HG02852 (cell line): ENCODE data around the gene C1orf226.
"Not testable (repeated sequence)": the region's sequence is repeated elsewhere in the genome, so short reads cannot be mapped to it uniquely, and the experiment has no call there.

Source experiments
- ATAC-seq: cut with Tn5 transposase; IDR thresholded peaks from one replicate; pipeline ENCODE4 v1.9.1; 2021; ENCODE audit warnings: mild to moderate bottlenecking, moderate library complexity; ENCODE audit not compliant: unreplicated experiment

The C1orf226 gene

DNA sequence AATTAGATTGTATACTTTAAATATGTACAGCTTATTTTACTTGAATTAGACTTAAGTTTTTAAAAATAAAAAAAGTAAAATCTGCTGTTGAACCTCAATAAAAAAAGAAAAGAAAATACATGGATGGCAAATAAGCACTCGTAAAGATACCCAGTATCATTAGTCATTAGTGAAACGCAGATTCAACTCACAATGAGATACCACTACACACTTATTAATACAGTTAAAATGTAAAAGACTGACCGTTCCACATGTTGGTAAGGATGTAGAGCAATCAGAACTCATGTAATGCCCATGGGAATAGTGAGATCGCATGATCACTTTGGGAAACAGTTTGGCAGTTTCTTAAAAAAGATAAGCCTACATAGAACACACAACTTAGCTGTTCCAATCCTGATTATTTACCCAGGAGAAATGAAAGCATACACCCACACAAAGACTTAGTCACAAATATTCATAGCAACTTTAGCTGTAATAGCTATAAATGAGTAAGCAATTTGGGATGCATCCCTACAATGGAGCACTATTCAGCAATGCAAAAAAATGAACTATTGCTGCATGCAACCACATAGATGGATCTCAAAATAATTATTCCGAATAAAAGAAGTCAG is 23.1 kb downstream of the C1orf226 start:
- no peak for ATAC-seq

DNA sequence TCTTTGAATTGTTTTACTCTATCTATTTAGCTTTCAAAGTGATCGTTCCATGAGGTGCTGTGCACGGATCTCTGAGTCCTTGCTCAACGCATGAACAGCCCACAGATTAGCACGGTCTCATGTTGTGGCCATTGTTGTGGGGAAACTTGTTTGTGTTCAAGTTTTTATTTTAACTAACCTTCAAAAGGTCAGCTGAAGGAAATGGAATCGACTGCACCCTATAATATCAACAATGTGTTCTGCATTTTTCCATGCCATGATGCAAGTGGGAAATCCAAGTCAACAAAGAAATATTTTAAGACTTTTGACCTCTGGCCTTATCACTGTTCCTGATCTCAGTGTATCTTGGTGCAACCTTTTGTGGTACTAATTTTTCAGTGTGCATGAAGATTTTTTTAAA is 24.3 kb downstream of the C1orf226 start:
- no peak for ATAC-seq

DNA sequence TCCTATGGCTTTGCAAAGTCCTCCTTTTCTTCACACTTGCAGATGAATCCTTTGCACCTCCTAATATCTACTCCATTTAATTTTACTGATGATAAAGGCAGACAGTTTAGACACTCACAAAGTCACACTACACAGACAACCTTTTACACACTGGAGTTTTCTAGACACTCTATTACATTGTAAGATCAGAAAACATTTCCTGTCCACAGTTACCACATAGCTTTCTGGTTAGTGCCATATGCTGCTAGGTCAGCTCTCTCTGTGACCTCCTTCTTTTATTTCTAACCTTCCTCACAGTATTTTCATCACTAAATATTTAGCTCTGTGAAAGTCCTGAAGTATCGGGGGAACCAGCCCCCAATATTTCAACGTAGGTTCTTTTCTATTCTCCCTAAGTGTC is 25.3 kb downstream of the C1orf226 start:
- no peak for ATAC-seq

DNA sequence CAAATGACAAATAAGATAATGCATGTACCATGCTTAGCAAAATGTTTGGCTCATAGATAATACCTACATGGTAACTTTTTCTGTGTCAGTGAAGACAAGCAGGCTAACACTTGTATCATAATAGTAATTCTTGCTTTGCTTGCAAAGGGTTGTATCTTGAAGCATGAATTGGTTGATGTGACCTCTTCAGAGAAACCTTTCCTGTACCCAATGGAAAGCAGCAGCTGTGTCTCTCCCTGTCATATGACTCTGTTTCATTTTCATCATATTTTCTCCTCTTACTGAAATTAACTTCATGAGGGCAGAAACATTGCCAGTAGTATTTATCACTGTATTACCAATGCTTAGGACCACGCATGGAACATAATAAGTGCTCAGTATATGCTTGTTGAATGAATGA is 26.0 kb downstream of the C1orf226 start:
- no peak for ATAC-seq

DNA sequence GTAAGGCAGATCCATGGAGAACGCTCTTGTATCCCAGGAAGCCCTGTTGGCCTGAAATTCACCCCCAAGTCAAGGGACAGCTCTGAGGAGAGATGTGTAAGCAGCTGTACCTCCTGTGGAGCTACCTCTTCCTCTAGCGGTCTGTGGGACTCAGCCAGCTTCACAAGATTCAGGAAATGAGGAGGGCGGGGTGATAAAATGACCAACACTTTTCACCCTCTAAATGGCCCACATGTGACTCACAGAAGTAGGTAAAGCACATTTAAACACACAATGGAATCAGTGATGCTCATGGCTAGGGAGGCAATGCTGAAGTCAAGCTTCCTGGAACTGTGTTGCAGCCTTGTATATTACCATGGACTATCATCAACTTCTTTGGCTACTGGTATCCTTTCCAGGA is 30.5 kb downstream of the C1orf226 start, which contains the start of gene SH2D1B:
TSS of gene SH2D1B (minus strand) at position 135 of the 400 bp plus-strand sequence. CDS start at position 15, 120 bp downstream.
- no peak for ATAC-seq

DNA sequence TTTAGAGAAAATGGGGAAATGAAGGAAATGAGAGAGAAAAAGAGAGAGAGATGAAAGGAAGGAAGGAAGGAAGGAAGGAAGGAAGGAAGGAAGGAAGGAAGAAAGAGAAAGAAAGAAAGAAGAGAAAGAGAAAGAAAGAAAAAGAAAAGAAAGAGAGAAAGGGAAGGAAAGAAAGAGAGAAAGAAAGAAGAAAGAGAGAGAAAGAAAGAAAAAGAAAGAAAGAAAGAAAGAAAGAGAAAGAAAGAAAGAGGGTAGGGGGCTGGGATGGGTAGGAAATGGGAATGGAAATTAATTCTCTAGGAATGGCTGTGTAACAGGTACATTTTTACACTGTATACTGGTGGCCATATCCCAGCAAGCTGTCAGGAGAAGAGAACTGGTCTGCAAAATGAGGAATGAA is 34.7 kb downstream of the C1orf226 start:
- ATAC-seq = no peak

DNA sequence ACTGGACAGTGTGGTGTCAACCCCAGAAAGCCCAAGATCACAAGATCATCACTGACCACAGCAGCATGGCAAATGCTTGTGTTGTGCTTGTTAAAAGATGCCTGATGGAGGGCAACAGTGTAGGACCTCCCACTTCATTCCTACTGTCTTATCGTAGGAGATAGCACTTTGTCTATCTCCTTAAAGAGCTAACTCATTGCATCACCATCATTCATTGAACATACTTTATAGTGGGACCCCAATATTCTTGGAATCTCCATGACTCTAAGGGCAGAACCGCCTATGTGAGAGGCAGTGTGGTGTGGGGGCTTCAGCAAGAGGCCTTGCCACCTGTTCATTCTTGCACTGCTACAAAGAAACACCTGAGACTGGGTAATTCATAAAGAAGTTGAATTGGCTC is 35.4 kb downstream of the C1orf226 start:
- no peak for ATAC-seq

DNA sequence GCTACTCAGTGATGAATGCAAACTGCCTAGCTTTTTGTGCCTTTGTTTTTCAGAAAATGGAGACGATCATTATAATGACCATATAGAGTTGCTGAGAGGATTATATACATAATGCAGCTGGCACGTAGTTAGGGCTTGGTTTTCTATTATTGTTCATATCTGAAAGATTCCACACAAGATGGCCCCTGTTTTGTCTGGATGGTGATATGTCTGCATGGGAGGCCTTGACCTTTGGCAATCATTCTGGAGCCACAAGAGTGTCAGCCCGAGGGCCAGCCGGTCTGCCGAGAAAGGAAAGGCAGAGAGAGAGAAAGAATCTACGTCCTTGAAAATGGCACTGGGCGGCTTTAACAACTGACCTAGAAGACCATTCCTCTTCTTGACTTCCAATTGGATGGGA is 36.1 kb downstream of the C1orf226 start:
- ATAC-seq = no peak

DNA sequence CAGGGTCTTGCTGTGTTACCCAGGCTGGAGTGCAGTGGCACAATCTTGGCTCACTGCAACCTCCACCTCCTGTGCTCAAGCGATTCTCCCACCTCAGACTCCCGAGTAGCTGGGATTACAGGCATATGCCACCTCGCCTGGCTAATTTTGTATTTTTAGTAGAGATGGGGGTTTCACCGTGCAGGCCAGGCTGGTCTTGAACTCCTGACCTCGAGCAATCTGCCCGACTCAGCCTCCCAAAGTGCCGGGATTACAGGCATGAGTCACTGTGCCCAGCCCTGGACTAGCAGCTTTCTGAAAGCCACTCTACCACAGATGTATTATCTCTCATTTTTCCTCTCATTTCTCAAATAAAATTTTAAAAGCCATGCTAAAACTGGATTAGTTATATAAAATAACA is 37.1 kb downstream of the C1orf226 start:
- ATAC-seq = not testable (repeated sequence)

DNA sequence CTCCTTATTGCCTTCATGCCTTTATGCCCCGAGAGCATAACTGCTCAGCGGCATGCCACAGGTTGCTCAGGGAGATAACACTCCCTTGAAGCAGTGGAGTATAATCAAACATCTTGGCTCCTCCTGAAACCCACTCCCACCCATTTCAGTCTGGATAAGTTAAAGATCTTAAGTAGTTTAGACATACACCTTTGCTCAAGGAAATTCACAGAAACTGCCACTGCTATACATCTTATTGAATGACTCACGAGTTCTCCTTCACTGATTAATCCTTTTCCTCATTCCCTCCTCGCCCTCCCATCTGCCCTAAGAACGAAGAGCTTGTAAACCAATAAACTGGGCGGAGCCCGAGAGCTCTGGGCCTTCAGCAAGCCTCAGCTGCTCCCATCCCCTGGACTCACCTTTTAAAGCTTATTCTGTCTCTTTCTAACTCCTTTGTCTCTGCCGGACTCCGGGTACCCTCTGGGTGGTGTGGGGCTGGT is 38.0 kb downstream of the C1orf226 start:
- ATAC-seq = not testable (repeated sequence)

DNA sequence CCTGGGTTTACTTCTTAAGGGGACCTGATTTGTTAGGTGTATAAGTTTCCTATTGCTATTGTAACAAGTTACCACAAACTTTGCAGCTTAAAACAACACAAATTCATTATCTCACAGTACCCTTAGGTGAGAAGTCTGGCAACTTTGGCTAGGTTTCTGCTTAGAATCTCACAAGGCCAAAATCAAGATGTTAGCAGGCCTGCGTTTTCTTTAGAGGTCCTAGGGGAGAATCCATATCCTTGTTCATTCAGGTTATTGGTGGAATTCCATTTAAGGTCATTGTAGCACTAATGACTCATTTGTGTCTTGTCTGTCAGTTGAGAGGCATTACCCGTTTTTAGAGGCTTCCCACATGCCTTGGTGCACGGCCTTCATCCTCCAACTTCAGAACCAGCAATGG is 38.6 kb downstream of the C1orf226 start:
- ATAC-seq = no peak

DNA sequence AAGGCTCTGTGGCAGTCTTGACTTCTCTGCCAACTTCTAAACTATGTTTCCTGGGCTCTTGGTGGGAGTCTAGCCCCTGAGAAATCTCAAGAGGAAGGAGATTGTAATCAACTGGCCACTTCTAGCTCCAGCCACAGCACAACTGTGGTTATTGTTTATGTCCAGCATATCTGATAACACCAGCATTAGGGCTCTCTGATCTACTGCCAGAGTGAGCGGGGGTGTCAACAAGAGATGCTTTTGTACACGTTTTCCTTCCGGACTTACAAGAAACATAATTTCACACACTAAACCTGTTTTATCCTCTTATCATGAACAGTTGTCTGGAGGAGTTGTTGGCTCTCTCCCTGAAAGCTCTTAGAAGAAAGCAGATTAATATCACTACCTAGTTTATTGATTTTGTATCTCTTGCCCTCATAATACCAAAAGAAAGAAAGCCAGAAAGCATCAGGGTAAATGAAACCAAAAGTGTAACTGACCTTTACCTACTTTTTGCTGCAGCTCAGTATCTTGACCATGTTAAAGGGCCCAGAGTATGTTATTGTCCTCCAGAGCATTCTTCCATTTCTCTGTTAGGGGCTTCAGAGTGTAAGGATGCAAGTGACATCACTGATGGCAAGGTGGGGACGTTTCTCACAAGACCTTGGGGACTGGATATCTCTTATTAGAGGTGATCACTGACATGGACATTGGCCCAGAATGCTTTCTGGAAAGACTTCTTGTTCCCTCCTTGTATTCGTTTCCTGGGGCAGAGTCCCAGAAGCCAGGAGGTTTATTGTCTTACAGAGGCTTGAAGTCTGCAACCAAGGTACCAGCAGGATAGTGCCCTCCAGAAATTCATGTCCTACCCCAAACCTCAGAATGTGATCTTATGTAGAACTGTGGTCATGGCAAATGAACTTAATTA is 40.0 kb downstream of the C1orf226 start:
- ATAC-seq = no peak

DNA sequence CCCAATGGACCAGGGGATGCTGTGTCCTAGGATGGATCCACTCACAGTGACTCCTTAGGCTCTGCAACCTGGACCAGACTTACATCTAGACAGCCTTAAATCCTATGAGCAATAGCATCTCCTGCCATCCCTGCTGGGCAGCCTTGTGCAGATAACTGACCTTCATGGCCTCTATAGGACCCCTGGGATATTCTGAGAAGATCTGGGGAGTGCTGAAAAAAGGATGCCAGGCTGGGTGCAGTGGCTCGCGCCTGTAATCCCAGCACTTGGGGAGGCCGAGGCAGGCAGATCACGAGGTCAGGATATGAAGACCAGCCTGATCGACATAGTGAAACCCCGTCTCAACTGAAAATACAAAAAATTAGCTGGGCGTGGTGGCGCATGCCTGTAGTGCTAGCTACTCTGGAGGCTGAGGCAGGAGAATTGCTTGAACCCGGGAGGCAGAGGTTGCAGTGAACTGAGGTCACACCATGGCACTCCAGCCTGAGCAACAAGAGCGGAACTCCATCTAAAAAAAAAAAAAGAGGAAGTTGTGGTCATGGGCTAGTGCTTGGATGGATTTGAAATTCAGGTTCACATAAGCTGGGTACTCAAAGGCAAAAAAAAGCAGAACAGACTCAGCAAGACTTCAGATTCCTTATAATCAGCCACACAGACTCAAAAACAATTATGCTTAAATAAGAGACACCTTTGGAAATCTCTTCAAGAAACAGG is 41.3 kb downstream of the C1orf226 start:
- ATAC-seq = no peak

DNA sequence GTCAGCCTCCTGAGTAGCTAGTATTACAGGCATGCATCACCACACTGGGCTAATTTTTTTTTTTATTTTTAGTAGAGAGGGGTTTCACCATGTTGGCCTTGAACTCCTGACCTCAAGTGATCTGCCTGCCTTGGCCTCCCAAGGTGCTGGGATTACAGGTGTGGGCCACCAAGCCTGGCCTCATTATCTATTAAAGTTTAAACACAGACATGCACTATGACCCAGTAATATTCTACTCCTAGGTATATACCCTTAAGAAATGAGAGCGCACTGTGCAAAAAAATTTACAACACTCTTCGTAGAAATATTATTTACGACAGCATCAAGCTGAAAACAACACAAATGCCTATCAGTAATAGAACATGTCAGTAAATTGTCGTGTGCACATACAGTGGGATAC is 49.1 kb downstream of the C1orf226 start:
- ATAC-seq = no peak

DNA sequence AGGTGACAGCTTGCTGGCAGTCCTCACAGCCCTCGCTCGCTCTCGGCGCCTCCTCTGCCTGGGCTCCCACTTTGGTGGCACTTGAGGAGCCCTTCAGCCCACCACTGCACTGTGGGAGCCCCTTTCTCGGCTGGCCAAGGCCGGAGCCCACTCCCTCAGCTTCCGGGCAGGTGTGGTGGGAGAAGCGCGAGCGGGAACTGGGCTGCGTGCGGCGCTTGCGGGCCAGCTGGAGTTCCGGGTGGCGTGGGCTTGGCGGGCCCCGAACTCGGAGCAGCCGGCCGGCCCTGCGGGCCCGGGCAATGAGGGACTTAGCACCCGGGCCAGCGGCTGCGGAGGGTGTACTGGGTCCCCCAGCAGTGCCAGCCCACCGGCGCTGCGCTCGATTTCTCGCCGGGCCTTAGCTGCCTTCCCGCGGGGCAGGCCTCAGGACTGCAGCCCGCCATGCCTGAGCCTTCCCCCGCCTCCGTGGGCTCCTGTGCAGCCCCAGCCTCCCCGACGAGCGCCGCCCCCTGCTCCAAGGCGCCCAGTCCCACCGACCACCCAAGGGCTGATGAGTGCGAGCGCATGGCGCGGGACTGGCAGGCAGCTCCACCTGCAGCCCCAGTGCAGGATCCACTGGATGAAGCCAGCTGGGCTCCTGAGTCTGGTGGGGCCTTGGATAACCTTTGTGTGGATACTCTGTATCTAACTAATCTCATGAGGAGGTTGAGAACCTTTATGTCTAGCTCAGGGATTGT is 51.6 kb downstream of the C1orf226 start:
- not testable (repeated sequence) for ATAC-seq
